NCI-H128 (cell line): ENCODE results near the gene IL4I1.

Experiments used
- DNase-seq: peaks from one replicate; lab custom pipeline; 2025; ENCODE audit not compliant: unreplicated experiment; lab: John Stamatoyannopoulos, UW

Gene IL4I1

DNA sequence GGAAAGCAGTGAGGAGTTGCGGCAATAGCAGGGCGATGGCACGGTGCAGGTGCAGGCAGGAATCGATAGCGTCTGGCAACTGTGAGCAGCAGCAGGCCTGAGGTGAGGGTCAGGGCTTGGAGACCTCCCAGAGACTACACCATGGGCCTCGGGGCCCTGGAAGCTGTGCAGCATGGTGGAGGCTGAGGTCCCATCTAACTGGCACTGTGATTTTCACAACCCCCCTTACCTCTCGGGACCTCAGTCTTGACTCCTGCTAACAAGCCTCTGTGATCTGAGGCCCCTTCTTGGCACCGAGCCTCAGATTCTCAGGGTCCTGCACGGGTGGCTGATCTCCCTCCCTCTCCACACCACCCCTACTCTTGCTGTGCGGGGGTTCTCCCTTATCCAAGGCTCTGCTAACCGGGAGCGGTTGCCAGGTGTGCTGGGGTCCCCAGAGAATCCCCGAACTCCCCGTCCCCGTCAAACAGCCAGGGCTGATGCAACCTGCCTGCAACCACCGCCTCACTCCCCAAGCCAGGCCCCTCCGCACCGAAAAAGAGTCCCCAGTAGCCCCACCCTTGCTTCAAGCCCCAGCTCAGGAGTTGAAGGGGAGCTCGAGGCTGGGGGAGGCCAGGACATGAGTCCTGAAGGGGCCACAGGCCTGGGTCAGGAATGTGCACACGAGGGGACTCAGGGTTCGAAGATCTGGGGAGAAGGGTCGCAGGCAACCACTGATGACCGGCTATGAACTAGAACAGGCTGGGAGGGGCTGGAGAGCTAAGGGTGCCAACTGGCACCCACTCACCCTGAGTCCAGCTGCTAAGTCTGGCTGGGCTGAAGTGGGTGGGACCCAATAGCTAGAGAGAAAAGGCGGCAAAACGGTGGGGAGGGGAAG lies 27.6 kb upstream of the IL4I1 start:
- no peak for DNase-seq

DNA sequence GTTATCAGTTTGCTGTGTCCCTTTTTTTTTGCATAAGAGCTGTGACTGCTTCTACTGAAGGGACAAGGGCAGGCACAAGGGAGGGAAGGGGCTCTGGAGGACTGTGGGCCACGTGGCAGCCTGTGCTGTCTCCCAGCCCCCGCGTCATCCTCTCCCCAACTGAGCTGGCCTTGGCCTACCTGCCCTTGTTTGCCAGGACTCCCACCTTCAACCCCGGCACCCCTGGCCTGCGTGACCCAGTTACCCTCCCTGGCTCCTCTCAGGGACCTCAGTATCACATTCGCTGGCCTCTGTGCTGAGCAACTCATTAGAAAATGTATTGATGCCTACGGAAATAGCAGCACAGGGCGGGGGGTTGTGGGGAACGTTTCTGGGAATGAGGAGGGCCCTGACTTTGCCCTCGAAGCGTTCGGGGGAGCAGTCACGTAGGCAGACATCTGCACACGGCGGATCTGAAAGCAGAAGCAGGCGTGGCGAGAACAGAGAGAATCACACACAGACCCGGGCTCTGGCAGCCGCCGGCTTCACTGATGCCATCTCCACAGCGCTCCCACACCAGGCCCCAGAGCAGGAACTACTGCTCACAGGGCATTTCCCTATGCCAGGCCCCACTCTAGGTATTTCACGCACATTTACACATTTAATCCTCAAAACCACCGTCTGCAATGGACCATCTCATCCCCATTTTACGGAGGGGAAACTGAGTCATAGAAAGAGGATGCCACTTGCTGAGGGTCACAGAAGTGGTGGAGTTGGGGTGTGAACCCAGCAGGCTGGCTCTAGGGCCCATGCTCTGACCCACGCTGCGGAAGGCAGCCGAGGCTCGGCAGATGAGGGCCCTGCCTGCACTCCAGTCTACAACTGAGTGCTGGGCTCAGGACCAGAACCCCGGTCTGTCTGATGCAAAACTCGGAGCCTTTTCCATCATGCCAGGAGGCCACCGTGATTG lies 26.6 kb upstream of the IL4I1 start:
- DNase-seq: no peak

DNA sequence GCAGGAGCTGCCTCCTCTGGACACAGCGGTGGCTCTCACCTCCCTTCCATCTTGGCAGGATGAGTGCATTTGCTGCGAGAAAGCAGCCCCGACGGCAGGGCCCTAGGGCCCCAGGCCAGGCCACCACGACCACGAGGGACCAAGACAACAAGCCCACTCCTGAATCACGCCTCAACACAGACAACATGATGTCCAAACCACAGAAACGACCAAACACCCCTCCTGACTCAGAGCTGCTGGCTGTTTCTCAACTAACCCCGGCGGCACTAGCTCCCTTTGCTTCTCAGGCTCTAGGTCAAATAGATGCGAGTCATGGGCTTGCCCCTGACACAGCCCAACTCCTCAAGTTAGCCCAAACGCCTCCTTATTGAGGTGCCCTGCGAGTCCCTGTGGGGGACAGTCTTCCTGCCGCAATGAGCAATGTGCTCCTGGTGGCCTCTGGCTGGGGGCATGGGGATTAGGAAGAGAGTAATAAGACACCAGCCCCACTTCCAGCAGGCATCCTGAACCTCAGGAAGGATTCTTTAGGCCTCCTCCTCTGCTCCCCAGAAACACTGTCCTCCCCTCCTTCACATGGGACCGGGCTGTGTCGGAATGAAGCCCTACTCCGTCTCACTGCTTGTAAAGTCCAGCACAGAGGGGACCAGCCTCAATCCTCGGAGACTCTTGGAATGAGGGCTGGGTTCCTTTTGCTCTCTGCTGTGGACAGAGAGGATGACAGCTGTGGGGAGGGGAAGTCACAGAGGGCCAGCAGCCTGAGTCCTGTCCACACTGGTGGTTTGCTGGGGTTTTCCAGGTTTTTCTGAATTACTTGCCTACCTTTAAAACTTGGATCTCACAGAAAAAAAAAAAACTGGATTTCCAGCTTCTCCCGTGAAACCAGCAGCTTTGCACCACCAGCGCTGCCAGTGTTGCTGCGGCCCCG lies 25.4 kb upstream of the IL4I1 start:
- DNase-seq: no peak

DNA sequence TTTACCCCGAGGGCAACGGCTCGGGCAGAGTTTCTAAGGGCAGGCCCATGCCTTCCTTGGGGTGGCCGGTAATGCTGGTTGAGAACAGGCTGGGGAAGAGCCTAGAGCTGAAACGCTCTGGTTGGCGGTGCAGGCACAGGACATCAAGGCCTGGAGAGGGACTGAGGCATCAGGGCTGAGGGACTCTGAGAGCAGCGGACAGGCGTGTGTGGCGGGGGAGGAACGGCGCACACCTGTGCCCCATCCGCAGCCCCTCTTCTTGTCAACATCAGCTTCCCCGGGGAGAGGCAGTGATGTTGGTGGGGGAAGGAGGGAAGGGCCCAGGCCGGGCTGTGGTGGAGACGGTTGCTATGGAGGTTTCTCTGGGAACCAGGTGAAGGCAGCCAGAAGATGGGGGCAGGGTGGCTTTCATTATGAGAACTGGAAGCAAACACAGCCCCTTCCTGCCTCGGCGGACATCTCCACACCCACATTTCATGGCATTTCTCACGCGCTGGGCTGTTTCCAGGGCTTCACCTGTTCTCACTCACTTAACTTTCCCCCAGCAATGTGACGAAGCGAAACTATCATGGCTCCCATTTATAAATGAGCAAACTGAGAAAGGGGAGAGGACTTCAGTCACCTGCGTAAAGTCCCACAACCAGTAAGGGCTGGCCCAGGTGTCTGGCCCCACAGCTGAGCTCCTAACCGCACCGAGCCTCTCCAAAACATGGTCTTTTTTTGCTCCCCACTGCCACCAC lies 24.1 kb upstream of the IL4I1 start:
- DNase-seq: peak; percentile 57

DNA sequence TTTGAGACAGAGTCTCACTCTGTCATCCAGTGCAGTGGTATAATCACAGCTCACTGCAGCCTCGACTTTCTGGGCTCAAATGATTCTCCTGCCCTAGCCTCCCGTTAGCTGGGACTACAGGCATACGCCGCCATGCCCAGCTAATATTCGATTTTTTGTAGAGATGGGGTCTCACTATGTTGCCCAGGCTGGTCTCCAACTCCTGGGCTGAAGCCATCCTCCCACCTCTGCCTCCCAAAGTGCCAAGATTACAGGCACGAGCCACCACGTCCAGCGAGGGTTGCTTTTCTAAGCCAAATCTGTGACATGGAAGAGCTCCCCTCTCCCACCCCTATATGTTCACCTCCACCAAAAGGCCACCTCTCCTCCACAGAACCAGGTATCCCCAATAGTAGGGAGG lies 21.4 kb upstream of the IL4I1 start:
- DNase-seq: no peak

DNA sequence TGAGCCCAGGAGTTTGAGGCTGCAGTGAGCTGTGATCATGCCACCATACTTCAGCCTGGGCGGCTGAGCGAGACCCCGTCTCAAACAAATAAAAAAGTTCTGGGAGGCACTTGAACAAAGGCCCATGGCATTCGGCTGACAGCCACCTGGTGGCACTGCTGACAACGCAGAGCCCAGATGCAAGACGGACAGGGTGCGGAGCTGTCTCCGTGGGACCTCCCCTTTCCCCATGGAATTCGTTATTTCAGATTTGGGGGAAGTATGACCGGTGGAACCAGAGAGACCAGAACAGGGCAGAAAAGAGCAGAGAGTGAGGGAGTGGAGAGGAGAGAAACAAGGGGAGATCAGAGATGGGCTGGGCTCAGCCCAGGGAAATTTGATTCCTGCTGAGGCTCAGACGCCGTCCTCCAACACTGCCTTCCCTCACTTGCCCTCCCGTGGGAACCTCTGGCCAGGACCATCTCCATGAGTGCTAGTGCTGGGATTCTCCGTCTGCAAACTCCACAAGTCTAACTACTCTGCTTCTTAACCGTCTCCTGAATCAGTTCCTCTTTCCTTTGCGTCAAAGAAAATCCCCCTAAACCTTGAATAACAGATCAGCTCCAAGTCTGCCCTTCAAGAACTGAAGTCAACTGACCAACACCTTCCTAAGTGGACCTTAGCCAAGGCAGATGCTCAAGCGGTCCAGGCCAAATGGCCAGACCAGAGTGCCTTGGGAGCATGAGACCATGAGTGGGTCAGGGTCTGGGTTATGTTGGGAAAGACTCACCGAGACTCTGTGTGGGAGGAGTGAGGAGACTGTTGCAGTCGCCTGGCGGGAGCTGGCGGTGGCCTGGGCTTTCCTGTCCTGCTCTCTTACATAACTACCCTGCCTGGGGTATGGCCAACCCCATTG lies 20.4 kb upstream of the IL4I1 start:
- DNase-seq: no peak

DNA sequence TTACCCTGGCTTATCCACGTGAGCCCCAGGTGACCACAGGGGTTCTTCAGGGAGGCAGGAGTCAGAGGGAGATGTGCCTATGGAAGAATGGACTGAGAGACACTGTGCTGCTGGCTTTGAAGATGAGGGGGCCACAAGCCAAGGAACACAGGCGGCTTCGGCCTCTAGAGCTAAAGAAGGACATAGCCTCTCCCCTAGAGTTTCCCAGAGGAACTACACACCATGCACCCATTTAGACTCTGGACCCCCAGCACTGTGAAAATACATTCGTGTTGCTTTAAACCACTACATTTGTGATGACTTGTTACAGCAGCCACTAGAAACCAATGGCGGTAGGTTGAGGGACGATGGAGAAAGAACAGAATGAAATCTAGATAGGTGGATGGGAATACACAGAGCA lies 18.6 kb upstream of the IL4I1 start:
- DNase-seq: no peak

DNA sequence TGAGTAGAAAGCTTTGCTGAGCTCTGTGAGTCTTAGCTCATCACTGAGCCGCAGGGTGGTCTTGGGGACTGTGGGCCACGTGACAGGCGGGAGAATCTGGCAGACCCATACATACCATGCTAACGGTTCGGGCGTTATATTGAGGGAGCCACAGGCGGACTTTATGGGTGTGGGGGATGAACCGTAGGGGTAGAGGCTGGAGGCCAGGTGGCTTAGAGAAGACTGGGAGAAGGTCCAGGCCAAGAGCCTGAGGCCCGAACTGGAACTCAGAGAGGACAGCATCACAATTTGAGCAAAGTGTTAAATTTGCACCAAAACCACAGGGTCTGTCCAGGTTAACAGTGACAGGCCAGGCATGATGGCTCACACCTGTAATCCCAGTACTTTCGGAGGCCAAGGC lies 17.0 kb upstream of the IL4I1 start:
- DNase-seq: no peak

DNA sequence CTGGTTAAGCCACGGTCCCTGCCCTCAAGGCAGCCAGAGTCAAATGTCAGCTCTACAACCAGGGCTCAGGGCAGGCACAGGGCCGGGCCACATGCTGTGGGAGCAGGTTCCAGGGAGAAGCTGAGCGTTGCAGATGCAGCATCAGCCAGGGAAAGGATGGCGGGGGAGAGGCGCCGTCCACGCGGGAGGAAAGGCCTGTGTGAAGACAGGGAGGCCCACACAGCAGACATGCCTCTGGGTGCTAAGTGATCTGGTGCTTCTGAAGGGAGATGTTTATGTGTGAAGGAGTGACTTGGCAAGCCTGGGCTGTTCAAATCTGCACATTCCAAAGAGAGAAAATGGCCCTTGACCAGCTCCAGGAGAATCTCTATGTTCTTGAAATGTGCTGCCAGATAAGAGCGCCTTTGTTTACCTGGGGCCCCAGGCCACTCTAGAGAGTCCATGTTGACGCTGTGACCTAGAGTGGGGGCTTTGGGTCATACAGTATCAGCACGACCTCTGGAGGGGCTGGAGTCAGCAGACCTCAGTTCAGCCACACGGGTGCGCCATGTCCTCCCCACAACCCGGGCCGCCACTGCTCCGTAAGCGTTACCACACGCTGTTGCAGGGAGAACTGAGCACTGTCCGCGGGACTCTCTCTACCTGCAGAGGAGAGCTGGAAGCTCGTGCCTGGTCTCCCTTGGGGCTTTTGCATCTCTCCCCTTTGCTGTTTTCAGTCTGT lies 16.4 kb upstream of the IL4I1 start:
- DNase-seq: no peak

DNA sequence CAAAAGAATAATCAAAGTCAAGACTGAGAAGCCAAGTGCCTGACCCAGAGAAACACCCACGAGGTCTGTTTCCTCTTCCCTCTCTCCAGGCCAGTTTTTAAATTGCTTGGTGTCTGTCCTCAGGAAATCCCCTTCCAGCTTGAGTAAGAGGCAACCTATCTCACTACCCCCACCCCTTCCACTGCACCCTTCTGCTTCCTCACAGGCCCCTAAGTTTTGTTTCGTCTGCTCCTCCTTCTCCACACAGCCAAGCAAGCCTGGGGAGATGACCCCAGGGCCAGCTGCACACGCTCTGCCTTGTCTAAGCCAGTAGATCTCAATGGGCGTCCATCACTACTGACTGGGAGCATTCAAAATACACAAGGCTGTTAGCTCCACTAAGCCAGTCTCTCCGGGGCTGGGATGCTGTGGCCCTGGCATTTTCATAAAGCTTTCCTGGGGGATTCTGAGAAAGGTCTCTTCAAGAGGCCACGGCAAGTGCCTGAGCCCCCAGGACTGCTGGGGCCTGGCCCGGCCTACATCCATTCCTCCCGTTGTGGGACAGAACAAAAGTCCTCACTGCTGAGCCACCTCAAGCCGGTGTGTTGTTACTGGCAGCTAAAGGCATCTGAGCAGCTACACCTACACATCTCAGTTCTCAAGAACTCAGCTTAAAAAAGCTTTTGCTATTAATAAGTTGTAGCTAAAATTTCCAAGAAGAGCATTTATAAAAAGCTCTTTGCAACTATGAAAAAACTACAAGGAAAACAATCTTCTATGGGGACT lies 14.9 kb upstream of the IL4I1 start:
- DNase-seq: no peak

DNA sequence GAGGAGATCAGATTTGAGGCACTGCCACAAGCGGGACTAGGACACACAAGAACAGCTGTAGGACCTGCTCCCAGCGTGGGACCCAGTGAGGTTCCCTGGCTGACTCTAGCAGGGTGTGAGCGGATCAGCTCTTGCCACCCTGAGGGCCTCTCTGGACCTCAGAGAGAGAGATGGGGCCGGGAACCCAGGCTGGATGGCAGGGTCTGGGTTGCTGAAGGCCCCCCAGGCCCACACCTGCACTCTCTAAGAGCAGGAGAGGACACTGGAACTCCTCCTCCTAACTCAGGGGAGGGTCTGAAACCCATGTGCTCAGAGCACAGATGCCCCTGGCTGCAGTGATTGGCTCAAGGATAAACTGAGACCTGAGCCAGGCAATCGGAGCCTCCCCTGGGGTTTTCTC lies 13.5 kb upstream of the IL4I1 start:
- DNase-seq: no peak

DNA sequence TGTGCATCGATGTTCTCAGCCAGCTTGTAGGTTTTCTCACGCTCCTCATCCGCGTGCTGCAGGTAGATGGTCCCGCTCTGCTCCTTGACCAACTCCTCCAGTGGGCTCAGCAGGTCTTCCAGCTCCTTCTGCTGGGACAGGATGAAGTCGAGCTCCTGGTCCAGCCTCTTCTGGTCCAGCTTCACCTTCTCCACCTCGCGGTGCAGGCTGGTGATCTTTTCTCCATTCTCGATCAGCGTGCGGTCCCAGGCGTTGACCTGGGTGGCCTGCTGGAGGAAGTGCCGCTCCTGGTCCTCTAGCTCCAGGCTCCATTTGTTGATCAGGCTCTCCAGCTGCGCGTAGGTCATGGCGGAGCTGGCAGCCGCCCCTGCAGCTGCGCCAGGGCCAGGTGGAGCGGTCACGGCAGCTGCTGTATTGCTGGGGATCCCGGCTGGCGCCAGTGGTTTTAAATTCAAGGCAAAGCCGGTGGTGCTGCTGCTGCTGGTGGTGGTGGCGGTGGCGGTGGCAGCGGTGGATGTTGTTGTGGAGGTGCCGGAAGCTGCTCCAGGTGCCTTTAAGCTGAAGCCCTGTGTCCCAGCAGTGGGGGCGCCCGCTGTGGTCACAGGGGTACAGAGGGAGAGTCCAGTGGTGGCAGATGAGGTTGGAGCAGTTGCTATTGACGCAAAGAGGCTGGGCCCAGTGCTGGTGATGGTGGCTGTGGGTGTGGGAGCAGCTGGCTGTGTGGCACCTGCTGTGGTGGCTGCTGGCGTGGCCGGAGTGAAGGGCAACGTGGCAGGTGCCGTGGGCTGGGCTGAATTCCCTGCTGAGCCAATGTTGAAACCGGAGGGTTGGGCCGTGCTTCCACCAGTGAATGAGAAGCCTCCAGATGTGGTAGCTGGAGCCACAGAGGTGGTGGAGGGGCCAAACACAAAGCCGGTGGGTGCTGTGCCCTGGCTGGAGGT lies 12.1 kb upstream of the IL4I1 start:
- no peak for DNase-seq

DNA sequence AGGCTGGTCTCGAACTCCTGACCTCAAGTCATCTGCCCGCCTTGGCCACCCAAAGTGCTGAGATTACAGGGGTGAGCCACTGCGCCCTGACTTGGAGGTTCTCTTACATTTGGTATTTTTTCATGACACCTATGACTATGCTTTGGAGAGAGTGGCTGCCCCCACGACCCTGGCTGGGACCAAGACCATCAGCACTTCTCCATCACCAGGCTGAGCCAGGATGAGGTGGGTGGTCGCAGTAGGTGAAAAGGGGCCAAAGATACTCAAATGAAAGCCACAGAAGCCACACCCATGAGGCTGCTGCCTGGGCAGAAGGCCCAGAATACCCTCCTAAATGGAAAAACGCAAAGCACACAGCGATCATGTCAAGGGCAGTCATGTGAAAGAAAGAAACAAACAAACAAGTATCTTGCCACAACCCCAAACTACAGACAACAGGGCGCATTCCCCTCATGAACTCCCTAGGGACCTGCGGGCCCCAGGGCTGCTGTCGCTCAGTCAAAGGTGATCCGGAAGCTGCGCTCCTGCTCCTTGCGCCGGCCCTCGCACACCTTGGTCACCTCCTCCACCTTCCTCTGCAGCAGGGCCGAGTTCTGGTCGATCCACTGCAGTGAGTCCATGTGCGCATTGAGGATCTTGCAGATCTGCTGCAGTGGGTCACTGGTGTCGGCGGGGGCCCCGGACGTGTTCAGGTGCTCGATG lies 11.2 kb upstream of the IL4I1 start:
- DNase-seq: no peak

DNA sequence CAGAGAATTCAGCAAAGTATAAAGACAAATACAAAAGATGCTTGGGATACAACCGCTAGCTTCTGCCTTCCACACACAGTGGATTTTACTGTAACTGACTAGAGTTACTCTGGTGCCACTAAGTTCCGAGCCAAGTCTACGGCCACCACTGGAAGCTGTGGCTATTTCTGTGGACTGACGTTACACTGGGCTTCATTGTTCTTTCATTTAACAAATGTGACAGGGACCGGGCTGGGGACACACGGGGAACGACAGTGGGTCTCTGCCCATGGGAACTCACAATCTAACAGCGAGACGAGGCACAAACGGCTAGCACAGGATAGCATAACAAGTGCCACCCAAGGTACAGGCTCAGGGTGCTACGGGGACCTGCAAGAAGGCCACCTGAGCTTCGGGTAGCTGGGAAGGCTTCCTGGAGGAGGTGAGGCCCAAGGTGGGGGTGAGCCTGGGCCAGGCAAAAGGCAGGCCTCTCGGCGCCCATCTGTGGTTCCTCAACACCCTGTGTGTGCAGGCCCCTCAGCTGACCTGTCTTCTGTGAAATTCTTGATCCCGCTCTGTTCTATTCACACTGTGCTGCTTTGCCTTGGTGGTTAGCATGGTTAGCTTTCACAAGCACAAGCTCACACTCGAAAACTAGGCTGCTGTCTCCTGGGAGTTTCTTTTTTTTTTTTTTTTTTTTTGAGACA lies 10.3 kb upstream of the IL4I1 start:
- no peak for DNase-seq

DNA sequence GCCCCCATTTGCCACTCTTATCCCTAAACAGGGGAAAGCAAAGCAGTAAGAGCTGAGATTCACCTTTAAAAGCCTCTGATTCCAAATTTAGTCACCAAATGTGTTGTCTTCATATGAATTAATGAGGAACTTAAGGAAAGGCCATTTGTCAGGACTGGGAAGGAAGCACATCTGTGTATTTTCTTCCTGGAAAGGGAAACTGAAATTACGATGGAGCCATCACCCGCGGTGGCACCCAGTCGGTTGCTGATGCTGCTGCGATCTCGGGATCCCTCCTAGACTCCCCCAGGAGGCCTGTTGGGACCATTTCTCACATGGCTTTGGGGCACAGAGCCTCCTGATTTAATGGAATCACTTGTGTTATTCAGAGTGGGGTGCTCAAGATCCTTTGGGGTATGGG lies 7.4 kb upstream of the IL4I1 start:
- no peak for DNase-seq
